ENCODE data around the gene VWA3B.
"Not testable (repeated sequence)": the region's sequence is repeated elsewhere in the genome, so short reads cannot be mapped to it uniquely, and the experiment has no call there.

Gene VWA3B, protein sequence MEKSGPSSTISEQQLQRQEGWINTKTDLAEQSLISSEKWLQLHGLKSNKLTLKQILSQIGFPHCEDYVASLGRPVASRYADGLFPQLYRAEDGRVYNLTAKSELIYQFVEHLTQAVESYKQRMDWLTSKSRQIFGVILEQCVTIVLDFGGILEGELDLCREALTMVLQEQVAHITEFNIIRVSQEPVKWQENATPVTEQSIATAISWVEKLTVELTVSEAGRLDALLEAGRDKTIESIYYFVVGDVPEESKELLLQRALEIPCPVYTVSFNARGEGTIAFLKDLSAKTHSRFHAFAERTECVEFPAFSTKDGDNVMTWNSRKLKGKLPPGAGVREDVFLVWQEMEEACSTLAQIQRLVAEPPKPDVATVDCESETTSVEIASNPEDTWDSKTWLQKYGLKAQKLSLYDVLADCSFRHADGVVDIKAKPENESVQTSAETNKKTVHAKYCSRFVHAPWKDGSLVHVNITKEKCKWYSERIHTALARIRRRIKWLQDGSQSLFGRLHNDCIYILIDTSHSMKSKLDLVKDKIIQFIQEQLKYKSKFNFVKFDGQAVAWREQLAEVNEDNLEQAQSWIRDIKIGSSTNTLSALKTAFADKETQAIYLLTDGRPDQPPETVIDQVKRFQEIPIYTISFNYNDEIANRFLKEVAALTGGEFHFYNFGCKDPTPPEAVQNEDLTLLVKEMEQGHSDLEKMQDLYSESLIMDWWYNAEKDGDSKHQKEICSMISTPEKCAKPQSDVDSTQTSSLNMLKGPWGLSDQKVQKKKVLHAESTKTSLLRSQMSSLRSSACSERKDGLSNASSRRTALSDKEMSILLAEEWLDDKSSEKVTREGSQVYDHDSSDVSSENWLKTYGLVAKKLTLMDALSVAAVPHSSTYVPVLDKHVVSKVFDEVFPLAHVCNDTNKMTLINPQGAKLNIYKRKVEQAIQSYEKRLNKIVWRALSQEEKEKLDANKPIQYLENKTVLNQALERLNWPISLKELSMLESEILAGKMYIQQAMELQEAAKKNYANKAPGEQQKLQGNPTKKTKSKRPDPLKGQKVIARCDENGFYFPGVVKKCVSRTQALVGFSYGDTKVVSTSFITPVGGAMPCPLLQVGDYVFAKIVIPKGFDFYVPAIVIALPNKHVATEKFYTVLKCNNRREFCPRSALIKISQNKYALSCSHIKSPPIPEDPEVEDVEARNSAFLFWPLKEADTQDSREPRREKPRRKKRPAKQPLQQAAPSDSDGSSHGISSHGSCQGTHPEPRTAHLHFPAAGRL (N-terminal part only)

GRCh38 chr2:98086491-98087446 is at the start of gene VWA3B:
TSS of gene VWA3B (plus strand) at chr2:98087167. CDS start at chr2:98093093, 5,926 bp downstream.
- peak; percentile 95 for DNase-seq (ENCODE audit: low spot score)

DNA sequence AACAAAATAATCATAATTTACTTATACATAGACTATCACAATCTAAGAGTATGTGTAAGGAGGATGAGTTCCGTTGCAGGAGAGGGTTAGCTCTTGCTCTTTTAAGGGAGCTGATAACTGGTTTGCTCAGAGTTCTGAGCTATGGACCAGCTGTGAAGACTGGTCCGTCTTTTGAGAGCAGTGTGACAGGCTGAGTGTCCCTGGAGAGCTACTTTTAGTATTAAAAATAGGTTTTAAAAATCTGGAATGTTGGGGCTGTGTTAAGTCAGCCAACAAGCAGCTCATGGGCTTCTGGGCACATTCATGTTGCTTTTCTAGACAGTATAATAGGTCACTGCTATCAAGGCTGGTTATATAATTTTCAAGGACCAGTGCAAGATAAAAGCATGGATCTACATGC is 49.8 kb upstream of the VWA3B start:
- no peak for DNase-seq (ENCODE audit: low spot score)

DNA sequence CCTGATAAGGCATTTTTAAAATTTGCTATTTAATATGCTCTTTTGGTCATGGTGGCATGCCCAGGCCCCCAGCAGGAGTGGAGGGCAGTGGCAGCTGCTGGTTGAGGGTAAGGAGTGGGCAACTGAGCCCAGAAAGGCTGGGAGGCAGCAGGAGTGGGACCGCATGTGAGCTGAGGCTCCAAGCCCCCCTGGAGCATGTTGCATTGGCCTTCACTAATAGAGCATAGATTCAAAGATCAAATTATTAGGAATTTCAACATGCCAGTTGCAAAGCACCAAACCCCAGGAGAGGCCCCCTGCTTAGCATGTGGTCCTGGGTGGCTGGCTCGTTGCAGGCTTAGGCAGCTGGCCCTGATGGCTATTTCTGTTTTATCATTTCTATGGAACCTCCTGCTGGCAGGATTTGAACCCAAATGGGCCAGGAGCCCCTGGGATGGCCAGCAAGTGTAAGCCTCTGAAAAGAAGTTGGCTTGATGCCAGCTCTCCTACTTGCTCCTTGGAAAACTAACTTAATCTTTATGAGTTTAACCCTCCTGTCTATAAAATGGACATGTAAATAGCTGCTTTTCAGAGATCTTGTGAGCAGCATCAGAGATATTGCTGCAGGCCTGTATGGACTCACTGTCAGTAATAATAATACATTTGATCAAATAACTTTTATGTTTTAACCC is 49.2 kb upstream of the VWA3B start:
- DNase-seq (ENCODE audit: low spot score): no peak

- DNase-seq (ENCODE audit: low spot score): no peak
These were observed 47.7 kb upstream of the VWA3B start for GRCh38 chr2:98039085-98039756.

GRCh38 chr2:98040331-98040939 is 46.5 kb upstream of the VWA3B start:
- no peak for DNase-seq (ENCODE audit: low spot score)

GRCh38 chr2:98043101-98043500 is 43.9 kb upstream of the VWA3B start:
- DNase-seq (ENCODE audit: low spot score): no peak

DNA sequence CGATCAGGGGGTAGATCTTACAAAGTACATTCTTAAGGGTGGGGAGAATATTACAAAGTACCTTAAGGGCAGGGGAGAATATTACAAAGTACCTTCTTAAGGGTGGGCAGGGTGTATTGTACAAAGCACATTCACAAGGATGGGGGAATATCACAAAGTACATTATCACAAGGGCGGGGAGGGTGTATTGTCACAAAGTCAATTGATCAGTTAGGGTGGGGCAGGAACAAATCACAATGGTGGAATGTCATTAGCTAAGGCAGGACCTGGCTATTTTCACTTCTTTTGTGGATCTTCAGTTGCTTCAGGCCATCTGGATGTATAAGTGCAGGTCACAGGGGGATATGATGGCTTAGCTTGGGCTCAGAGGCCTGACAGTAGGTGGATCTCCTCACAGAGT is 42.2 kb upstream of the VWA3B start:
- not testable (repeated sequence) for DNase-seq (ENCODE audit: low spot score)

DNA sequence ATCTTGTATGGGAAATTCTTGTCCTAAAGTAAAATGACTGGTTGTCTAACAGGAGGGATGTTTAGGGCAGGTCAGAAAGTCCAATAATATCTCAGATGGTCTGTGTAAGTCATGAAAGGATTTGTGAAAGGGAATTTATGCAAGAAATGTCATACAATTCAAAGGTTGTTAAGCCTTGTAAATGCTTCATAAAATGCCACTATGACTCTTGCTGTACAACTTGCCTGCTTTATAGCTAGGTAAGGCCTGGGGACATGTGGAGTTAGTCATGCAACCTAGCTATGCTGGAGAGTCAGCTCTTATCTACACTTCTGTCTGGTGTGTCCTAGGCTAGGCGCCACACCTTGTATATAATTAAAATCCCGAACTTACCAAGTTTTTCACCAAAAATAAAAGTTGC is 36.9 kb upstream of the VWA3B start:
- no peak for DNase-seq (ENCODE audit: low spot score)

DNA sequence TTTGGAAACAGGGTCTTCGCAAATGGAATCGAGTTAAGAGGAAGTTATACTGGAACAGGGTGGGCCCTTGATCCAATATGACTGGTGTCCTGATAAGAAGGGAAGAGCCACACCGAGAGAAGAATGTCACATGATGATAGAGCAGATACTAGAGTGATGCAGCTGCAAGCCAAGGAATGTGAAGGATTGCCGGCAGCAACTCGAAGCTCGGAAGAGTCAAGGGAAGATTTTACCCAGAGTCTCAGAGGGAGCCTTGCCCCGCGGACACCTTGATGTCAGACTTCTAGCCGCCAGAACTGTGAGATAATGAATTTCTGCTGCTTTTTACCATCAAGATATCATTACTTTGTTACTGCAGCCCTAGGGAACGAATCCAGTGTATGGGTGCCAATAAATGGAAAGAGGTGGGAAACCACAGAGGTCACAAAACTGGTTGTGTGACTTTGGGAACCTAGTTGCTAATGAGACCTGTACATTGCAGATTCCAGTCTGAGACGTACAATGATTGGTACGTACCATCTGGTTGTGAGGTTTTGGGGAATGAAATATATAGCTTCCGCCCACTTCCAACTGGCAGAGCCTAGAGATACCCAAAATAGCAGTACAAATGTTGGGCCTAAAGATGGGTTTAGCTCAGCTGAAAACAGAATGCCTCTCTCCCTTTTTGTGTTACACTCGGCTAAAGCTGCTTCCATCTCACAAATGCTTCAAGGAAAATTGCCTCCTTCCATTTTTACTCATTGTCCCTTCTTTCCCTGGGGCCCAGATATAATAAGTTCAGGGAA is 28.6 kb upstream of the VWA3B start:
- no peak for DNase-seq (ENCODE audit: low spot score)

- no peak for DNase-seq (ENCODE audit: low spot score)
These were observed 26.7 kb upstream of the VWA3B start for GRCh38 chr2:98060277-98060676.

- no peak for DNase-seq (ENCODE audit: low spot score)
These were observed 23.6 kb upstream of the VWA3B start for GRCh38 chr2:98063291-98063854.

- DNase-seq (ENCODE audit: low spot score): no peak
These were observed 21.2 kb upstream of the VWA3B start for GRCh38 chr2:98065808-98066207.

GRCh38 chr2:98067160-98067559 is 19.8 kb upstream of the VWA3B start:
- no peak for DNase-seq (ENCODE audit: low spot score)

GRCh38 chr2:98070081-98070480 is 16.9 kb upstream of the VWA3B start:
- no peak for DNase-seq (ENCODE audit: low spot score)

DNA sequence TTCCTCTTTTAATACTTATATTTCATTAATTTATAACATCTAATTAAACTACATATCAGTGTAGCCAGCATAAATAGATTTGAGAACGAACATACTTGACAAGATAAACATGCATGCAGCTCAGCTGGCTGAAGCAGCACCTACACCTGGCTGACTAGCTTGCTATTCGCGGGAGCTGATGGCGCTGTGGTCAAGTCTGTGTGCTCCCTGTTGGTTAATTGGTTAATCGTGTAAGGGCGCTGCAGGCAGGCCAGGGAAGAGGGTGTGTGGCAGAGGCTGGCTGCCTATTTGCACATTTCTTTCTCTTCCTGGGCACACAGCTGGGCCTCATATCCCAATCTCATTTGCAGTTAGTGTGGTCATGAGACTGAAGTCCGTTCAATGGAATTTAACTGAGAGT is 14.5 kb upstream of the VWA3B start:
- DNase-seq (ENCODE audit: low spot score): no peak

- no peak for DNase-seq (ENCODE audit: low spot score)
These were observed 8.3 kb upstream of the VWA3B start for GRCh38 chr2:98078701-98079100.

DNA sequence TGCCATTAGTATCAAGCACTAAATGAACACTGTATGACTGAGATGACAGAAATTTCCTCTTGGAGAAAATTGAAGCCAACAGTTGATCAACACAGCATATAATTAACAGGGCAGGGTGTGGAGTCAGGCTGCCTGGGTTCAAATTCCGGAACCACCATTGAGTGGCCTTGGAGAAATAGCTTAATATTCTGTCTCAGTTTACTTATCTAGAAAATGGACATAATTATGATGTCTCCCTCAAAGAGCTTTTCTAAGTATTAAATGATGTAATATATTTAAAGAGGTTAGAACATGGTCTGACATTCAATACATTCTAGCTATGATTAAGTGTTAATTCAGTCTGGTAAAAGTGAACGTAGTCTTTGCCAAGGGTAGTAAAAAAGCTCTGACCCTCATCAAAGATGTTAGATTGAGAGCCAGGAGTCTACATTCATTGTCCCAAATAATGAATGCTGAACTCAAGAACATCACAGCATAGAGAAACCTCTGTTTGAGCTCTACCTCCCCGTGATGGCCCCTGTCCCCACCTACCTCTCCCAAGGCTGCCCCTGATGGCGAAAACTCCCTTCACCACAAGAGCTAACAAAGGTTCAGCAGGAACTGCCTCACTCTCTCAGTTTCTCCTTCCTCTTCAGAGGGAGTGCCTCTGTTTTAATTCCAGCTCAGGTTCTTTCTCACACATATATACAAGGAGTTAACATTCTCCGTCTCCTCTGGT is 2.7 kb upstream of the VWA3B start:
- DNase-seq (ENCODE audit: low spot score): no peak

DNA sequence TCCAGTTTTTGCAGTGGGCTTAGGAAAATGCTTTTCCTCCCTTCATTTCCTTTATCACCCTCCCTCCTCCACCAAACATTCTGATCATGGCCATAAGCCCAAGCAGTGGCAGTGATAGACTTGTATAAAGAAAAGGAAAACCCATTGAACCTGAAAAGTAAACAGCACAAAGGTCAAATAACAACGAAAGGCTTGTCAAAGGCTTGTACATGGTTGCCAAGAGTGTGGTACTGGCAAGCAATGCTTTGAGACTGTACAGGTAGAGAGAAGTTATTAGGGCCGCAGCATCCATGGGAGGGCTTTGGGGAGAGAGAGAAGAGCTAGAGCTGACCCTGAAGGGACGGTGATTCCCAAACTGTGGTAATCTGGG is 2.1 kb upstream of the VWA3B start:
- DNase-seq (ENCODE audit: low spot score): no peak

Measured in germinal center (tissue), 1 donor.